Measurements from ENCODE around the gene NAE1. TPM values are rescaled to one million over a fixed set of nuclear protein-coding genes. Genes with fewer than 3 reads are reported as not detected.

Gene NAE1
- total RNA-seq, 1 donor from 2014 or later, result 62.4 TPM

DNA sequence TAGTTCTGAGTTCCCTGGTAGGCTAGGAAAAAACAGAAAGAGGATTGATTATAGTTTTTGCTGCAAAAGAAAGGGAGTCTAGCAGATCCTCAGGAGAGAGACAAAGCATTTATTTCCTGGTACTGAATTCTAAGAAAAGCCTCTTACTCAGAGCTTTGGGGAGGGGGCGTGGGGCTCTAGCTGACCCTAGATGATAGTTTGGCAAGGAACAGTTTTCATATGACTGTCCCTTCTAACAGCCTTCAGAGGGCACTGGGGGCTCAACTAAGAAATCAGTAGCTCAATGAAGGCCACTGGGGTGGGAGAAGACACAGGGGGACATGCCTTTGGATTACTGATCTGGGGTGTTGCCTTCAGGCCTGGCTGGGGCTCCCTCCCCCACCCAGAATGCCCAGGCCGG is 17.4 kb upstream of the NAE1 start:
- FAIRE-seq (no peak), DNase-seq (ENCODE audit: low read depth) (no peak)
- no peak for TF ChIP-seq CTCF (IDR thresholded peaks at IDR 0.05; ENCODE audit: insufficient read depth, low read length, severe bottlenecking)
- Histone ChIP-seq H3K4me3 (ENCODE audit: low read depth, low read length) (no peak overlapping the region), H3K27me3 (ENCODE audit: control insufficient read depth, insufficient read depth, low read length) (peaks cover 26% of the 10 kb centered on the region), H3K36me3 (ENCODE audit: control insufficient read depth, insufficient read depth, low read length) (no peaks in the 10 kb centered on the region)

- H3K36me3 ChIP-seq (ENCODE audit: control insufficient read depth, insufficient read depth, low read length), result no peaks in the 10 kb centered on the region
- peaks cover 26% of the 10 kb centered on the region for H3K27me3 ChIP-seq (ENCODE audit: control insufficient read depth, insufficient read depth, low read length)
These were observed 16.8 kb upstream of the NAE1 start for GRCh38 chr16:66847533-66848067.

GRCh38 chr16:66846831-66847230 is 16.1 kb upstream of the NAE1 start:
- Histone ChIP-seq H3K36me3 (ENCODE audit: control insufficient read depth, insufficient read depth, low read length) (no peaks in the 10 kb centered on the region), H3K27me3 (ENCODE audit: control insufficient read depth, insufficient read depth, low read length) (peaks cover 26% of the 10 kb centered on the region), H3K4me3 (ENCODE audit: low read depth, low read length) (no peak overlapping the region)
- FAIRE-seq (no peak), DNase-seq (ENCODE audit: low read depth) (no peak)
- no peak for TF ChIP-seq CTCF (IDR thresholded peaks at IDR 0.05; ENCODE audit: insufficient read depth, low read length, severe bottlenecking)

More at GRCh38 chr16:66847533-66848067, 16.8 kb upstream of the NAE1 start:
- no peak for DNase-seq (ENCODE audit: low read depth)
- no peak overlapping the region for H3K4me3 ChIP-seq (ENCODE audit: low read depth, low read length)
- no peak for TF ChIP-seq CTCF (IDR thresholded peaks at IDR 0.05; ENCODE audit: insufficient read depth, low read length, severe bottlenecking)
- no peak for FAIRE-seq

GRCh38 chr16:66846266-66846665 is 15.5 kb upstream of the NAE1 start:
- no peaks in the 10 kb centered on the region for H3K36me3 ChIP-seq (ENCODE audit: control insufficient read depth, insufficient read depth, low read length)
- no peak for TF ChIP-seq CTCF (IDR thresholded peaks at IDR 0.05; ENCODE audit: insufficient read depth, low read length, severe bottlenecking)
- FAIRE-seq, result no peak
- DNase-seq (ENCODE audit: low read depth), result no peak
- H3K4me3 ChIP-seq (ENCODE audit: low read depth, low read length), result no peak overlapping the region
- peaks cover 26% of the 10 kb centered on the region for H3K27me3 ChIP-seq (ENCODE audit: control insufficient read depth, insufficient read depth, low read length)

GRCh38 chr16:66845791-66846221 is 15.0 kb upstream of the NAE1 start:
- H3K27me3 ChIP-seq (ENCODE audit: control insufficient read depth, insufficient read depth, low read length), result peaks cover 26% of the 10 kb centered on the region
- H3K4me3 ChIP-seq (ENCODE audit: low read depth, low read length), result no peak overlapping the region
- FAIRE-seq (no peak), DNase-seq (ENCODE audit: low read depth) (no peak)
- no peaks in the 10 kb centered on the region for H3K36me3 ChIP-seq (ENCODE audit: control insufficient read depth, insufficient read depth, low read length)
- no peak for TF ChIP-seq CTCF (IDR thresholded peaks at IDR 0.05; ENCODE audit: insufficient read depth, low read length, severe bottlenecking)

DNA sequence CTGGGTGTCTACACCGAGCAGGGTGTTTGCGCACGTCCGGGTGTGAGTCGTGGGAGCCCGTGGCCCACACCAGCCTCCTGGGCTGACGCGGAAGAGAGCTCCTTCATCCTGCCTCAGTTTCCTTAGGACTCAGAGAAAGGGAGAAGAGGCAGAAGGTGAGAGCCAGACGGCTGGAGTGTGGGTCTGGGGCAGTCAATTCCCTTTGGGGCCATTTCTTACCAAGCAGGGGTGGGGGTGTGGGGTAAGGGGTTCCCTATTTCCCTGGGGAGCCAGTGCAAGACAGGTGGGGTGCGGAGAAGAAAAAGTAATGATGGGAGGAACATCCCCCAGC is 14.3 kb upstream of the NAE1 start:
- Histone ChIP-seq H3K4me3 (ENCODE audit: low read depth, low read length) (no peak overlapping the region), H3K27me3 (ENCODE audit: control insufficient read depth, insufficient read depth, low read length) (peaks cover 24% of the 10 kb centered on the region), H3K36me3 (ENCODE audit: control insufficient read depth, insufficient read depth, low read length) (no peaks in the 10 kb centered on the region)
- no peak for TF ChIP-seq CTCF (IDR thresholded peaks at IDR 0.05; ENCODE audit: insufficient read depth, low read length, severe bottlenecking)
- DNase-seq (ENCODE audit: low read depth) (no peak), FAIRE-seq (no peak)

Data from bronchial epithelial cell (primary cell).